Muscle of arm (tissue), 12 donors: ENCODE measurements around the gene DYDC1. TPM values are rescaled to one million over a fixed set of nuclear protein-coding genes. Genes with fewer than 3 reads are reported as not detected.

Source experiments
- polyA plus RNA-seq, 12 donors: library from polyadenylated mRNA; unstranded; fragments of 120-200 nt; gene quantifications; one replicate each; pipeline ENCODE4 v1.2.1, GENCODE V29; 2013; ENCODE audit not compliant: insufficient read length in 12 of 12

The DYDC1 gene
- polyA plus RNA-seq, 12 donors: not detected

Other genes starting within 250 kb of the DYDC1 start
- gene PLAC9, start 224.0 kb downstream of the DYDC1 start, polyA plus RNA-seq: 100 to 1,000 TPM in 1 of 12 donors, 10 to 100 TPM in 10, not detected in 1; 55.4 to 143 (median 71.3) TPM
- 100 to 1,000 TPM in 6 of 12 donors, 10 to 100 TPM in 5, not detected in 1; 80.0 to 143 (median 100) TPM for gene ANXA11, start 151.2 kb downstream of the DYDC1 start, polyA plus RNA-seq
- gene MAT1A, start 67.1 kb downstream of the DYDC1 start, polyA plus RNA-seq: 1 to 10 TPM in 1 of 12 donors, under 1 TPM in 6, not detected in 5; 0.06 to 1.1 (median 0.09) TPM
- under 1 TPM in 3 of 12 donors, not detected in 9; 0.09 to 0.22 (median 0.13) TPM for gene DYDC2, start within 50 bp of the DYDC1 start, polyA plus RNA-seq
- gene PRXL2A, start 51.8 kb upstream of the DYDC1 start, polyA plus RNA-seq: 100 to 1,000 TPM in 2 of 12 donors, 10 to 100 TPM in 10; 73.4 to 838 (median 87.9) TPM
- 10 to 100 TPM in 11 of 12 donors, not detected in 1; 30.9 to 65.8 (median 43.8) TPM for gene TSPAN14, start 97.6 kb upstream of the DYDC1 start, polyA plus RNA-seq
- under 1 TPM in 7 of 12 donors, not detected in 5; 0.05 to 0.23 (median 0.10) TPM for gene SH2D4B, start 181.1 kb upstream of the DYDC1 start, polyA plus RNA-seq